Heart left ventricle (tissue), 13 donors: ENCODE data around the gene DDX25.

Experiments
- POLR2A ChIP-seq, 2 donors: fragments of 450-650 bp; IDR thresholded peaks; one replicate each; pipeline ENCODE4 v1.6.1; 2017; ENCODE audit warnings: antibody characterized with exemption in 2 of 2, mild to moderate bottlenecking in 2 of 2, moderate library complexity in 2 of 2
- TF ChIP-seq, protein P1 (sequence below), 12 donors: fragments of 200-600 bp; sonication (generic) in 4 of 12; IDR thresholded peaks; one replicate each; pipeline versions ENCODE4 v1.5.0 to v1.8.0; 2018 to 2022; ENCODE audit warnings: antibody characterized with exemption in 12 of 12, mild to moderate bottlenecking in 5 of 12
- donor health status: ischemic (EF 13 %, LVEDD 7.1; RV severe dilation, severe dysfunction).
- donor health status: DM: no; HTN: yes; CAD: no.
- donor health status: DM: no; HTN: no; CAD: no.
- donor health status: ischemic (EF 25% LVEDD 6.9; RV normal size, moderate dysfunction).
- donor health status: ischemic (EF 25% LVEDD 5.7; RV mildly dilated, moderate dysfunction).
- donor health status: ischemic (EF 35%, LVEDD 5.7; RV mildly dilated, moderate dysfunction).
- donor health status: nonischemic (EF 11% LVEDD 7.7; RV severe dilation, severe dysfunction).
- donor health status: DM: yes; HTN: yes; CAD: no.
- donor health status: PGD.
- donor health status: ischemic (EF 29% LVEDD 5.4; RV normal size, mild dysfunction).
- donor health status: nonischemic (EF 23%, LVEDD 6.1; RV moderate dilation, normal function).

DNA sequence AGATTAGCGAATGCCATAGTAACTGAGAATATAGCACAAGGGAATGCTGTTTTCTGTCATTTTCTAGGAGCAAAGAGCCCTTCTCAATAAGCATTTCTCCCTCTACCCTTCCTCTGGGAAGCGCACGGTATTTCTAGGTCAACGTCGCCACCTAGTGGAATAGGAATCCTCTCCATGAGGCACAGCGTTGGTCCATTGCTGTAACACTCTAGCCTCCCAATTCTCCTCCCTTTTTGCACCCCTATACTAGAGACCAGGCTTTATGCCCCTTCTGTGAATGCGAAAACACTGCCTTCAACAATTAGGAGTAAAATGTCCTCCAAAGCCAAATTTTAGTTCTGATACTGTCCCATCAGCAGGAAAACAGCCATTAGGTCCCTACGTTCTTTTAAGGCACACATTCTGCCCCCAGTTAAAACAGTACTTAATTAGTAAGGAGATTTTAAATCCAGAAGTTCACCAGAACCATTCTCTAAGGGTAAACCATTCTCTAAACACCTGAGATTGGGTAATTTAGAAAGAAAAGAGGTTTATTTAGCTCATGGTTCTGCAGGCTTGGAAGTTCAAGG lies 29.7 kb upstream of the DDX25 start:
- TF ChIP-seq, protein P1, sequence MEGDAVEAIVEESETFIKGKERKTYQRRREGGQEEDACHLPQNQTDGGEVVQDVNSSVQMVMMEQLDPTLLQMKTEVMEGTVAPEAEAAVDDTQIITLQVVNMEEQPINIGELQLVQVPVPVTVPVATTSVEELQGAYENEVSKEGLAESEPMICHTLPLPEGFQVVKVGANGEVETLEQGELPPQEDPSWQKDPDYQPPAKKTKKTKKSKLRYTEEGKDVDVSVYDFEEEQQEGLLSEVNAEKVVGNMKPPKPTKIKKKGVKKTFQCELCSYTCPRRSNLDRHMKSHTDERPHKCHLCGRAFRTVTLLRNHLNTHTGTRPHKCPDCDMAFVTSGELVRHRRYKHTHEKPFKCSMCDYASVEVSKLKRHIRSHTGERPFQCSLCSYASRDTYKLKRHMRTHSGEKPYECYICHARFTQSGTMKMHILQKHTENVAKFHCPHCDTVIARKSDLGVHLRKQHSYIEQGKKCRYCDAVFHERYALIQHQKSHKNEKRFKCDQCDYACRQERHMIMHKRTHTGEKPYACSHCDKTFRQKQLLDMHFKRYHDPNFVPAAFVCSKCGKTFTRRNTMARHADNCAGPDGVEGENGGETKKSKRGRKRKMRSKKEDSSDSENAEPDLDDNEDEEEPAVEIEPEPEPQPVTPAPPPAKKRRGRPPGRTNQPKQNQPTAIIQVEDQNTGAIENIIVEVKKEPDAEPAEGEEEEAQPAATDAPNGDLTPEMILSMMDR (IDR thresholded peaks at IDR 0.05): peak; percentile 60 to 82 (median 72)
- no peak for TF ChIP-seq POLR2A (IDR thresholded peaks at IDR 0.05)
